GM12873 (cell line): ENCODE measurements around the gene RPS6KA3.

ENCODE experiments used
- TF ChIP-seq, protein P1 (sequence below): IDR thresholded peaks from 2 replicates; pipeline ENCODE4 v1.5.1; 2012; ENCODE audit warnings: low read depth, mild to moderate bottlenecking, moderate library complexity, low read length, control low read depth; ENCODE audit not compliant: insufficient read depth; ENCODE audit errors: missing control alignments

Gene RPS6KA3

GRCh38 chrX:20266810-20267606 is at the start of gene RPS6KA3:
Gene RPS6KA3 (minus strand): TSS chrX:20266909. CDS start chrX:20266632, 277 bp downstream.
- TF ChIP-seq, protein P1, sequence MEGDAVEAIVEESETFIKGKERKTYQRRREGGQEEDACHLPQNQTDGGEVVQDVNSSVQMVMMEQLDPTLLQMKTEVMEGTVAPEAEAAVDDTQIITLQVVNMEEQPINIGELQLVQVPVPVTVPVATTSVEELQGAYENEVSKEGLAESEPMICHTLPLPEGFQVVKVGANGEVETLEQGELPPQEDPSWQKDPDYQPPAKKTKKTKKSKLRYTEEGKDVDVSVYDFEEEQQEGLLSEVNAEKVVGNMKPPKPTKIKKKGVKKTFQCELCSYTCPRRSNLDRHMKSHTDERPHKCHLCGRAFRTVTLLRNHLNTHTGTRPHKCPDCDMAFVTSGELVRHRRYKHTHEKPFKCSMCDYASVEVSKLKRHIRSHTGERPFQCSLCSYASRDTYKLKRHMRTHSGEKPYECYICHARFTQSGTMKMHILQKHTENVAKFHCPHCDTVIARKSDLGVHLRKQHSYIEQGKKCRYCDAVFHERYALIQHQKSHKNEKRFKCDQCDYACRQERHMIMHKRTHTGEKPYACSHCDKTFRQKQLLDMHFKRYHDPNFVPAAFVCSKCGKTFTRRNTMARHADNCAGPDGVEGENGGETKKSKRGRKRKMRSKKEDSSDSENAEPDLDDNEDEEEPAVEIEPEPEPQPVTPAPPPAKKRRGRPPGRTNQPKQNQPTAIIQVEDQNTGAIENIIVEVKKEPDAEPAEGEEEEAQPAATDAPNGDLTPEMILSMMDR: no peak

- TF ChIP-seq, protein P1: no peak
Observed at GRCh38 chrX:20315140-20315539, 48.4 kb upstream of the RPS6KA3 start.

DNA sequence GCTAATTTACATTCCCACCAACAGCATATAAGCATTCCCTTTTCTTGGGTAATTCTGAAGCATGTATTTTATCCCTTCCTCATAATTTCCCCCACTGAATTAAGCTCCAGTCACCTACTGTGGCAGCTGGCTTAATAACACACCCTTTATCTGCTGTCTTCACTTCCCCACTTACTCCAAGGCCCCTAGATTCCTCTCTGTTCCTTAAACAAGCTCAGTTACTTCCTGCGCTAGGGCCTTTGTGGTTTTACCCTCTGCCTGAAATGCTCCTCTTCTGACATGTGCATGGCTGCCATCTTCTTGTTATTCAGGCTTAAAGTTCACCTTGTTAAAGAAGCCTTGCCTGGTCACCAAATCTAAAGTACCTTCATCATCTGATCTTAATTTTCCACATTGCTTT is 47.2 kb upstream of the RPS6KA3 start:
- TF ChIP-seq, protein P1: no peak

- TF ChIP-seq, protein P1: no peak
Observed at GRCh38 chrX:20312018-20312417, 45.3 kb upstream of the RPS6KA3 start.

- TF ChIP-seq, protein P1: no peak
Observed at GRCh38 chrX:20311505-20311904, 44.8 kb upstream of the RPS6KA3 start.

- TF ChIP-seq, protein P1: no peak
Observed at GRCh38 chrX:20309806-20310205, 43.1 kb upstream of the RPS6KA3 start.

- TF ChIP-seq, protein P1: no peak
Observed at GRCh38 chrX:20306668-20307067, 40.0 kb upstream of the RPS6KA3 start.
